ENCODE measurements around the gene SFXN3.

Gene SFXN3

GRCh38 chr10:101000127-101000914 lies 30.7 kb upstream of the SFXN3 start:
- no peak for TF ChIP-seq CTCF (IDR thresholded peaks at IDR 0.05; ENCODE audit: borderline replicate concordance, control extremely low read depth, extremely low read depth, insufficient read depth, missing control alignments)
- in situ Hi-C loops (cut with MboI; ENCODE audit: low sequenced_read_pairs, unreplicated experiment): no loop called here
- no peak for DNase-seq (ENCODE audit: low spot score)

- TF ChIP-seq CTCF (IDR thresholded peaks at IDR 0.05; ENCODE audit: borderline replicate concordance, control extremely low read depth, extremely low read depth, insufficient read depth, missing control alignments): no peak
- no peak for DNase-seq (ENCODE audit: low spot score)
- in situ Hi-C loops (cut with MboI; ENCODE audit: low sequenced_read_pairs, unreplicated experiment): no loop called here
Measured at GRCh38 chr10:101000915-101001658, 29.9 kb upstream of the SFXN3 start.

- no peak for TF ChIP-seq CTCF (IDR thresholded peaks at IDR 0.05; ENCODE audit: borderline replicate concordance, control extremely low read depth, extremely low read depth, insufficient read depth, missing control alignments)
- DNase-seq (ENCODE audit: low spot score): no peak
- in situ Hi-C loops (cut with MboI; ENCODE audit: low sequenced_read_pairs, unreplicated experiment): no loop called here
Measured at GRCh38 chr10:101001659-101002035, 29.4 kb upstream of the SFXN3 start.

GRCh38 chr10:101002456-101002855 lies 28.6 kb upstream of the SFXN3 start:
- DNase-seq (ENCODE audit: low spot score): no peak
- in situ Hi-C loops (cut with MboI; ENCODE audit: low sequenced_read_pairs, unreplicated experiment): no loop called here
- no peak for TF ChIP-seq CTCF (IDR thresholded peaks at IDR 0.05; ENCODE audit: borderline replicate concordance, control extremely low read depth, extremely low read depth, insufficient read depth, missing control alignments)

- no peak for DNase-seq (ENCODE audit: low spot score)
- no peak for TF ChIP-seq CTCF (IDR thresholded peaks at IDR 0.05; ENCODE audit: borderline replicate concordance, control extremely low read depth, extremely low read depth, insufficient read depth, missing control alignments)
- in situ Hi-C loops (cut with MboI; ENCODE audit: low sequenced_read_pairs, unreplicated experiment): no loop called here
Measured at GRCh38 chr10:101003639-101004206, 27.3 kb upstream of the SFXN3 start.

GRCh38 chr10:101005361-101005760 lies 25.7 kb upstream of the SFXN3 start:
- TF ChIP-seq CTCF (IDR thresholded peaks at IDR 0.05; ENCODE audit: borderline replicate concordance, control extremely low read depth, extremely low read depth, insufficient read depth, missing control alignments): no peak
- in situ Hi-C loops (cut with MboI; ENCODE audit: low sequenced_read_pairs, unreplicated experiment): no loop called here
- DNase-seq (ENCODE audit: low spot score): no peak

Data from GM13976 (cell line).